NB4 (cell line): Measurements from ENCODE around the gene POLR3E.

Experiments used
- DNase-seq: peaks from one replicate; pipeline ENCODE4 v3.0.0; 2010; ENCODE audit warnings: low read depth
- H3K4me3 ChIP-seq: one replicate; pipeline ENCODE4 v1.5.1; 2011; ENCODE audit warnings: mild to moderate bottlenecking, low read depth, low read length, moderate library complexity
- CTCF ChIP-seq: IDR thresholded peaks from one replicate; pipeline ENCODE4 v1.5.1; 2012; ENCODE audit warnings: low read depth, low read length
- MAX ChIP-seq: IDR thresholded peaks from 2 replicates; pipeline ENCODE4 v1.6.1; 2011; ENCODE audit warnings: low read depth, low read length
- MYC ChIP-seq: IDR thresholded peaks from 2 replicates; pipeline ENCODE4 v1.6.1; 2011; ENCODE audit warnings: low read depth, low read length
- POLR2A ChIP-seq: IDR thresholded peaks from 2 replicates; pipeline ENCODE4 v1.6.1; 2011; ENCODE audit warnings: mild to moderate bottlenecking; ENCODE audit not compliant: insufficient read length; ENCODE audit errors: extremely low read depth

POLR3E gene

DNA sequence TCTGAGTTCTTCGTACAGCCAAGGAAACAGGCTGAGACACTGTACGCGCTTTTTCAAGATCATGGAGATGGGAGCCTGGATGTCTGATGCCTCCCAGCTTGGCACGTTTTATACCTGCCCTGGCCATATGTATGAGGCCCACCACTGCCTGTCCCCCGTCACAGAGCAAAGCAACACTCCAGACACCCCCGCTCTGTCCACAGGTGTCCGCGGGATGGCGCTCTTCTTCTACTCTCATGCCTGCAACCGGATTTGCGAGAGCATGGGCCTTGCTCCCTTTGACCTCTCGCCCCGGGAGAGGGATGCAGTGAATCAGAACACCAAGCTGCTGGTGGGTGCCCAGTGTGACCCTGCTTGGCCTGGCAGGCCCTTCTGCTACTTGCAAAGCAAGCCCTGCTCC lies 39.8 kb upstream of the POLR3E start:
- no peak overlapping the region for H3K4me3 ChIP-seq
- DNase-seq: no peak
- TF ChIP-seq CTCF (no peak), MYC (no peak), POLR2A (no peak), MAX (no peak)

- TF ChIP-seq CTCF (no peak), POLR2A (no peak), MAX (no peak), MYC (no peak)
- DNase-seq: no peak
Observed at GRCh38 chr16:22260490-22260889, 36.7 kb upstream of the POLR3E start.

GRCh38 chr16:22262460-22262859 lies 34.7 kb upstream of the POLR3E start:
- TF ChIP-seq MAX (no peak), POLR2A (no peak), CTCF (no peak), MYC (no peak)
- no peak overlapping the region for H3K4me3 ChIP-seq
- DNase-seq: no peak

More at GRCh38 chr16:22260490-22260889, 36.7 kb upstream of the POLR3E start:
- H3K4me3 ChIP-seq: no peak overlapping the region

DNA sequence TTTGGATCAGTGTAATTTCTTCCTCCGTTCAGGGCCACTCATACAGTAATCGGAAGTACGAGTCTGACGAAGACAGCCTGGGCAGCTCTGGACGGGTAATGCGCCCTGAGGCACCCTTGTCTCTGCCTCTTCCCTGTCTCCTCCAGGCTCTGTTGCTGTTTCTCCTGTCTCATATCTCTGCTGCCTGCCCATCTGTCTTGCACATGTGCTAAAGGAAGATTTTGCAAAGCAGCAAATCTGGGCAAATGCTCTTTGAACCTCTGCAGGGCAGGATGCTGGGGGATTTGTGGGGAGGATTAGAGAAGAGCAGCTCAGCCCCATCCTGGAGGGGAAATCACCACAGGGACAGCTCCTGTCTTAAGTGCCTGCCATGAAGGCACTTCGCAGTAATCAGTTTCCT lies 32.4 kb upstream of the POLR3E start:
- no peak for DNase-seq
- no peak overlapping the region for H3K4me3 ChIP-seq
- TF ChIP-seq MAX (no peak), MYC (no peak), CTCF (no peak), POLR2A (no peak)

DNA sequence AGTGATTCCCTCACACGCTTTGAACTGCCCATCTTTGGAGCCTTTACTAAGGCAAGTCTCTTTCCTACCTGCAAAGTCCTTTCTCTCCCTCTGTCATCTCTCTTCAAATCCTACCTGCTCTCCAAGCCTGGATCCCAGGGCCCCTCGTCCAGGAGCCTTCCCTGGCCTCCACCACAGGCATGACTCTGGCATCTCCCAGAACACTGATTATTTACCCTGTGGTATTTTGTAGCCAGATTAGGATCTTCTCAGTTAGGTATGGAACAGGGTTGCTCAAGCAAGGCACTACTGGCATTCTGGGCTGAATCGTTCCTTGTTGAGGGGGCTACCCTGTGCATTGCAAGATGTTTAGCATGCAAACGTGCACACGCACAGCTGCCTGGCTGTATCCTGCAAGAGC lies 31.9 kb upstream of the POLR3E start:
- H3K4me3 ChIP-seq: no peak overlapping the region
- TF ChIP-seq MYC (no peak), POLR2A (no peak), CTCF (no peak), MAX (no peak)
- no peak for DNase-seq

GRCh38 chr16:22266546-22266945 lies 30.7 kb upstream of the POLR3E start:
- no peak for DNase-seq
- no peak for TF ChIP-seq CTCF
- TF ChIP-seq POLR2A: no peak
- TF ChIP-seq MYC: no peak
- no peak for TF ChIP-seq MAX
- no peak overlapping the region for H3K4me3 ChIP-seq
